Activated T-helper 2 cell treated with anti-CD3 and anti-CD28 coated beads, Interferon-gamma antibody, Interleukin-2, Interleukin-4, amounts not matched to agents 10 μg/mL and 5 μg/mL and 100 μg/mL, durations not matched to agents 14 hours and 24 hours and 36 hours (primary cell): ENCODE data around the gene ZNF780A. TPM values are rescaled to one million over a fixed set of nuclear protein-coding genes. Genes with fewer than 3 reads are reported as not detected.
"Not testable (repeated sequence)": the region's sequence is repeated elsewhere in the genome, so short reads cannot be mapped to it uniquely, and the experiment has no call there.

Experiments
- DNase-seq: peaks from one replicate; pipeline ENCODE4 v3.0.0; 2021; ENCODE audit warnings: low spot score
- H3K27ac Mint-ChIP-seq: one replicate; pipeline ENCODE4 v1.8.0; 2021; ENCODE audit warnings: mixed read lengths
- H3K27me3 Mint-ChIP-seq: one replicate; pipeline ENCODE4 v1.8.0; 2021; ENCODE audit warnings: low read depth, mixed read lengths
- H3K36me3 Mint-ChIP-seq: one replicate; pipeline ENCODE4 v1.8.0; 2021; ENCODE audit warnings: low read depth, mixed read lengths
- H3K4me1 Mint-ChIP-seq: one replicate; pipeline ENCODE4 v1.8.0; 2021; ENCODE audit warnings: low read depth, mixed read lengths
- H3K4me3 Mint-ChIP-seq: one replicate; pipeline ENCODE4 v1.8.0; 2021; ENCODE audit warnings: low read depth, mild to moderate bottlenecking, moderate library complexity, mixed read lengths
- H3K9me3 Mint-ChIP-seq: one replicate; pipeline ENCODE4 v1.8.0; 2021; ENCODE audit warnings: mixed read lengths
- intact Hi-C: fragments of 100-400 bp; cut with micrococcal nuclease; formaldehyde crosslinking; loops from one replicate; pipeline ENCODE4 v1.15.1; 2023
- total RNA-seq: library from RNA; stranded (reverse); gene quantifications from 2 replicates; pipeline ENCODE4 v1.2.3, GENCODE V29; 2022

ZNF780A gene
- total RNA-seq, 1 donor from 2014 or later, result 19.9 TPM

GRCh38 chr19:40059624-40060023 is 31.1 kb downstream of the ZNF780A start:
- intact Hi-C loops, result loop anchor here (5.0 kb wide), 1 partner anchor 62 kb away; the partner anchor contains the start of gene ZNF546
- Mint-ChIP-seq H3K36me3 (peaks cover 16% of the 10 kb centered on the region), H3K4me1 (peaks cover 10% of the 10 kb centered on the region), H3K27ac (no peak overlapping the region), H3K27me3 (peaks cover 7% of the 10 kb centered on the region), H3K9me3 (peaks cover 52% of the 10 kb centered on the region), H3K4me3 (no peak overlapping the region)
- no peak for DNase-seq

- intact Hi-C loops, result loop anchor here (5.0 kb wide), 1 partner anchor 60 kb away; the partner anchor contains the start of gene ZNF546
- no peak for DNase-seq
- H3K36me3 Mint-ChIP-seq, result peaks cover 38% of the 10 kb centered on the region
- no peak overlapping the region for H3K27ac Mint-ChIP-seq
- peak overlapping the region; percentile 99 for H3K4me3 Mint-ChIP-seq
- H3K27me3 Mint-ChIP-seq, result peaks cover 5% of the 10 kb centered on the region
- H3K4me1 Mint-ChIP-seq, result peaks cover 26% of the 10 kb centered on the region
- H3K9me3 Mint-ChIP-seq, result peaks cover 41% of the 10 kb centered on the region
Measured at GRCh38 chr19:40057166-40057565, 33.6 kb downstream of the ZNF780A start.

GRCh38 chr19:40056505-40056904 is 34.2 kb downstream of the ZNF780A start:
- peaks cover 26% of the 10 kb centered on the region for H3K4me1 Mint-ChIP-seq
- peaks cover 43% of the 10 kb centered on the region for H3K36me3 Mint-ChIP-seq
- peak overlapping the region; percentile 95 for H3K27ac Mint-ChIP-seq
- DNase-seq, result no peak
- intact Hi-C loops, result loop anchor here (1.0 to 5.0 kb wide), 2 partner anchors 34 to 59 kb away; partner anchors contain the start of genes ZNF546 and ZNF780A
- peak overlapping the region; percentile 99 for H3K4me3 Mint-ChIP-seq
- H3K27me3 Mint-ChIP-seq, result peaks cover 5% of the 10 kb centered on the region
- peaks cover 41% of the 10 kb centered on the region for H3K9me3 Mint-ChIP-seq

GRCh38 chr19:40055832-40056504 is 34.8 kb downstream of the ZNF780A start, which contains the start of gene ZNF780B:
Gene ZNF780B, minus strand, starts transcription at chr19:40056231. Its CDS starts 5,899 bp downstream, at chr19:40050332.
- peak within 1 kb of the TSS; percentile 99 for H3K4me3 Mint-ChIP-seq
- DNase-seq, result peak; percentile 67
- intact Hi-C loops, result loop anchor here (1.0 to 5.0 kb wide), 2 partner anchors 34 to 59 kb away; partner anchors contain the start of genes ZNF546 and ZNF780A
- H3K36me3 Mint-ChIP-seq, result peaks cover 47% of the 10 kb centered on the region
- H3K9me3 Mint-ChIP-seq, result peaks cover 42% of the 10 kb centered on the region
- H3K27me3 Mint-ChIP-seq, result peaks cover 5% of the 10 kb centered on the region
- peaks cover 28% of the 10 kb centered on the region for H3K4me1 Mint-ChIP-seq
- H3K27ac Mint-ChIP-seq, result peak within 1 kb of the TSS; percentile 95

GRCh38 chr19:40055049-40055448 is 35.7 kb downstream of the ZNF780A start:
- intact Hi-C loops, result loop anchor here (5.0 kb wide), 1 partner anchor 58 kb away; the partner anchor contains the start of gene ZNF546

GRCh38 chr19:40054632-40055031 is 36.1 kb downstream of the ZNF780A start:
- Mint-ChIP-seq H3K4me3 (peak overlapping the region; percentile 99), H3K9me3 (peaks cover 40% of the 10 kb centered on the region), H3K36me3 (peaks cover 55% of the 10 kb centered on the region), H3K27me3 (peaks cover 5% of the 10 kb centered on the region), H3K27ac (no peak overlapping the region), H3K4me1 (peaks cover 28% of the 10 kb centered on the region)
- no peak for DNase-seq
- intact Hi-C loops, result loop anchor here (5.0 kb wide), 1 partner anchor 57 kb away; the partner anchor contains the start of gene ZNF546

More at GRCh38 chr19:40055049-40055448, 35.7 kb downstream of the ZNF780A start:
- peak overlapping the region; percentile 99 for H3K4me3 Mint-ChIP-seq
- DNase-seq, result no peak
- peaks cover 5% of the 10 kb centered on the region for H3K27me3 Mint-ChIP-seq
- H3K9me3 Mint-ChIP-seq, result peaks cover 43% of the 10 kb centered on the region
- H3K36me3 Mint-ChIP-seq, result peaks cover 54% of the 10 kb centered on the region
- H3K27ac Mint-ChIP-seq, result no peak overlapping the region
- H3K4me1 Mint-ChIP-seq, result peaks cover 28% of the 10 kb centered on the region

- Mint-ChIP-seq H3K9me3 (peaks cover 36% of the 10 kb centered on the region), H3K4me1 (peaks cover 28% of the 10 kb centered on the region), H3K36me3 (peaks cover 60% of the 10 kb centered on the region), H3K27me3 (no peaks in the 10 kb centered on the region), H3K4me3 (peak overlapping the region; percentile 23), H3K27ac (no peak overlapping the region)
- intact Hi-C loops, result no loop called here
- no peak for DNase-seq
Measured at GRCh38 chr19:40053491-40053890, 37.3 kb downstream of the ZNF780A start.

GRCh38 chr19:40041718-40042117 is 49.0 kb downstream of the ZNF780A start:
- DNase-seq, intact Hi-C loops, H3K4me3 Mint-ChIP-seq, H3K27ac Mint-ChIP-seq, H3K27me3 Mint-ChIP-seq, H3K4me1 Mint-ChIP-seq: not testable (repeated sequence)
- Mint-ChIP-seq H3K9me3 (peaks cover 48% of the 10 kb centered on the region), H3K36me3 (peaks cover 52% of the 10 kb centered on the region)

GRCh38 chr19:40038047-40038446 is 52.7 kb downstream of the ZNF780A start:
- H3K4me3 Mint-ChIP-seq, DNase-seq, H3K27me3 Mint-ChIP-seq, H3K4me1 Mint-ChIP-seq, H3K27ac Mint-ChIP-seq, intact Hi-C loops: not testable (repeated sequence)
- H3K9me3 Mint-ChIP-seq, result peaks cover 52% of the 10 kb centered on the region
- H3K36me3 Mint-ChIP-seq, result peaks cover 36% of the 10 kb centered on the region

GRCh38 chr19:40035996-40036395 is 54.7 kb downstream of the ZNF780A start:
- H3K4me3 Mint-ChIP-seq, result no peak overlapping the region
- H3K9me3 Mint-ChIP-seq, result peaks cover 66% of the 10 kb centered on the region
- H3K36me3 Mint-ChIP-seq, result peaks cover 39% of the 10 kb centered on the region
- DNase-seq, result no peak
- no peaks in the 10 kb centered on the region for H3K27me3 Mint-ChIP-seq
- no peak overlapping the region for H3K27ac Mint-ChIP-seq
- H3K4me1 Mint-ChIP-seq, result no peaks in the 10 kb centered on the region
- intact Hi-C loops, result no loop called here

GRCh38 chr19:40033989-40034560 is 56.7 kb downstream of the ZNF780A start:
- Mint-ChIP-seq H3K9me3 (peaks cover 80% of the 10 kb centered on the region), H3K27ac (no peak overlapping the region), H3K4me3 (no peak overlapping the region), H3K27me3 (no peaks in the 10 kb centered on the region), H3K4me1 (no peaks in the 10 kb centered on the region), H3K36me3 (peaks cover 47% of the 10 kb centered on the region)
- intact Hi-C loops, result no loop called here
- DNase-seq, result no peak

- intact Hi-C loops, result no loop called here
- no peaks in the 10 kb centered on the region for H3K27me3 Mint-ChIP-seq
- no peak overlapping the region for H3K27ac Mint-ChIP-seq
- peaks cover 26% of the 10 kb centered on the region for H3K36me3 Mint-ChIP-seq
- H3K4me1 Mint-ChIP-seq, result no peaks in the 10 kb centered on the region
- no peak for DNase-seq
- no peak overlapping the region for H3K4me3 Mint-ChIP-seq
- peaks cover 80% of the 10 kb centered on the region for H3K9me3 Mint-ChIP-seq
Measured at GRCh38 chr19:40026597-40026970, 64.2 kb downstream of the ZNF780A start.
